ENCODE measurements around the gene WBP4.
A peak's percentile ranks its signal among the peaks of the same experiment; 100 is the strongest.
"Not testable (repeated sequence)": the region's sequence is repeated elsewhere in the genome, so short reads cannot be mapped to it uniquely, and the experiment has no call there.

The WBP4 gene

GRCh38 chr13:41061075-41061913 is at the start of gene WBP4:
Gene WBP4 (plus strand): TSS chr13:41061509. CDS start chr13:41061674, 165 bp downstream.
- peak; percentile 94 for DNase-seq (ENCODE audit: low read depth)

- no peak for DNase-seq (ENCODE audit: low read depth)
Observed at GRCh38 chr13:41012536-41012935, 48.8 kb upstream of the WBP4 start.

GRCh38 chr13:41013835-41014234 is 47.5 kb upstream of the WBP4 start:
- no peak for DNase-seq (ENCODE audit: low read depth)

GRCh38 chr13:41015920-41016319 is 45.4 kb upstream of the WBP4 start:
- no peak for DNase-seq (ENCODE audit: low read depth)

GRCh38 chr13:41017159-41017558 is 44.1 kb upstream of the WBP4 start:
- DNase-seq (ENCODE audit: low read depth), result no peak

GRCh38 chr13:41017817-41018601 is 43.3 kb upstream of the WBP4 start:
- no peak for DNase-seq (ENCODE audit: low read depth)

- DNase-seq (ENCODE audit: low read depth), result no peak
Observed at GRCh38 chr13:41018602-41018948, 42.7 kb upstream of the WBP4 start.

GRCh38 chr13:41019011-41019487 is 42.3 kb upstream of the WBP4 start, which contains the start of gene ELF1:
Gene ELF1 (minus strand): TSS chr13:41019316. CDS start chr13:40982054, 37,262 bp downstream.
- peak; percentile 65 for DNase-seq (ENCODE audit: low read depth)

GRCh38 chr13:41019578-41020347 is 41.5 kb upstream of the WBP4 start:
- no peak for DNase-seq (ENCODE audit: low read depth)

GRCh38 chr13:41025518-41025917 is 35.8 kb upstream of the WBP4 start:
- DNase-seq (ENCODE audit: low read depth), result no peak

GRCh38 chr13:41026788-41027187 is 34.5 kb upstream of the WBP4 start:
- DNase-seq (ENCODE audit: low read depth), result no peak

GRCh38 chr13:41028051-41028450 is 33.3 kb upstream of the WBP4 start:
- DNase-seq (ENCODE audit: low read depth), result no peak

GRCh38 chr13:41029629-41030028 is 31.7 kb upstream of the WBP4 start:
- no peak for DNase-seq (ENCODE audit: low read depth)

- no peak for DNase-seq (ENCODE audit: low read depth)
Observed at GRCh38 chr13:41032691-41033376, 28.5 kb upstream of the WBP4 start.

GRCh38 chr13:41034382-41034781 is 26.9 kb upstream of the WBP4 start:
- no peak for DNase-seq (ENCODE audit: low read depth)

- no peak for DNase-seq (ENCODE audit: low read depth)
Observed at GRCh38 chr13:41034881-41035280, 26.4 kb upstream of the WBP4 start.

GRCh38 chr13:41036557-41036956 is 24.8 kb upstream of the WBP4 start:
- not testable (repeated sequence) for DNase-seq (ENCODE audit: low read depth)

- DNase-seq (ENCODE audit: low read depth), result no peak
Observed at GRCh38 chr13:41039746-41040145, 21.6 kb upstream of the WBP4 start.

- DNase-seq (ENCODE audit: low read depth), result no peak
Observed at GRCh38 chr13:41040584-41041334, 20.6 kb upstream of the WBP4 start.

GRCh38 chr13:41042419-41042818 is 18.9 kb upstream of the WBP4 start:
- DNase-seq (ENCODE audit: low read depth), result not testable (repeated sequence)

- no peak for DNase-seq (ENCODE audit: low read depth)
Observed at GRCh38 chr13:41048640-41049039, 12.7 kb upstream of the WBP4 start.

Measured in amniotic epithelial cell (primary cell).